GM19351 (cell line): Measurements from ENCODE around the gene PCBP1.
"Not testable (repeated sequence)": the region's sequence is repeated elsewhere in the genome, so short reads cannot be mapped to it uniquely, and the experiment has no call there.

ENCODE experiments used
- ATAC-seq: cut with Tn5 transposase; IDR thresholded peaks from one replicate; pipeline ENCODE4 v1.9.1; 2021; ENCODE audit warnings: mild to moderate bottlenecking, moderate library complexity; ENCODE audit not compliant: unreplicated experiment

PCBP1 gene

DNA sequence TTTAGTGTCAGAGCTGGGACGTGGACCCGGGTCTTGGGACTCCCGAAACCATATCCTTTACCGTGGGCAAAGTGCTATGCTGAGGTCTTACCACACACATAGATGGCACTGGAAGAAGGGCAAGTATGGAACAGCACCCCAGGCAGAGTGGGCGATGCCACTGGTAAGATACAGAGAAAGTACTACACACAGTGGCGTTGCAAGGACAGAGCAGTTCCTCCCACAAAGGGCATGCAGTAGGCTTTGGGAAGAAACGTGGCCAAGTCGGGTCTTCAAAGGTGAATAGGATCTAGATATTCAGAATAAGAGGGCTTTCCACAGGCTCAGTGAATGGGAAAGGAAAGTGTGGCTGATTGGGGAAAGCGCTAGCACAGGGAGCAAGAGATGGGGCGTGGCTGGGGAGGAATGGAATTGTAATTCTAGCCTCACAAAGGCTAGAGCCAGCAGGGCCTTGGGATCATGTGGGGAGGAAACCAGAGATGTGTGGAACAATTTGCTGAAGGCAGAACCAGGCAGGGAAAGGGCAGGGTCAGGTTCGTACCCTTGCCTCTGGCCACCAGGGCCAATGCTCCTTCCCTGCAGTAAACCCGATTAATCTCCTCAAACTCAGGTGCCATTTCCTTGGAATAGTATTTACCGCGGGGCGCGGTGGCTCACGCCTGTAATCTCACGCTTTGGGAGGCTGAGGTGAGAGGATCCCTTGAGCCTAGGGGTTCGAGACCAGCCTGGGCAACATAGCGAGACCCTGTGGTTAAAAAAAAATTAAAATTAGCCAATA is 36.0 kb downstream of the PCBP1 start:
- ATAC-seq = no peak

DNA sequence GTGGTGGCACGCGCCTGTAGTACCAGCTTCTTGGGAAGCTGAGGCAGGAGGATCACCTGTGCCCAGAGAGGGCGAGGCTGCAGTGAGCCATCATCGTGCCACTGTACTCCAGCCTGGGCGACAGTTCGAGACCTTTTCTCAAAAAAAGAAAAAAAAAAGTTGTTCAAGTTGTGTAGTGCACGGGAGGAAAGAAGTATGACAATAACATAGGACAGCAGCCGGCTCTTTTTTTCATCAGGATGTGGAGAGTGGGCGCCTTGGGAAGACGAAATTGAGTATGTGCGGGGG is 36.5 kb downstream of the PCBP1 start:
- no peak for ATAC-seq

DNA sequence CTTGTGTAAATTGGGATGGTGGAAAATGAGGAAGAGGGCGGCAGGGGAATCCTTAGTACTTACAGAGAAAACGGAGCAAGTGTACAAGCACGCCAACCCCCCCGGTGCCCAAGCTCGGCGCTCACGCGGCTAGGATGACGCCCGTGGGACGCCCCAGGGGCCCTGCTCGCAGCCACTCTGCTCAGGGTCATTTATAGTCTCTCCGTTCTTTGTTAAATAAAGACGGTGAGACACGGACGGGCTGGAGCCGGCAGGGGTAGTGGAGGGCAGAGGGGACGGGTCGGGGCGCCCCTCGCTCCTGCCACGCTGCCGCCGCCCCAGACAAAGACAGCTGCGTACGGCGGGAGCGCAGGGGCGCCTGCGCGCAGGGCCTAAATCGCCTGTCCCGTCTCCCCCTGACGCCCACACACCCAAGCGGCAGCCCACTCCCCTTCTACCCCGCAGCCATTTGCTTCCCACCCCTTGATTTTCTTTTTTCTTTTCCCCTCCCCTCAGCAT is 37.8 kb downstream of the PCBP1 start:
- no peak for ATAC-seq

DNA sequence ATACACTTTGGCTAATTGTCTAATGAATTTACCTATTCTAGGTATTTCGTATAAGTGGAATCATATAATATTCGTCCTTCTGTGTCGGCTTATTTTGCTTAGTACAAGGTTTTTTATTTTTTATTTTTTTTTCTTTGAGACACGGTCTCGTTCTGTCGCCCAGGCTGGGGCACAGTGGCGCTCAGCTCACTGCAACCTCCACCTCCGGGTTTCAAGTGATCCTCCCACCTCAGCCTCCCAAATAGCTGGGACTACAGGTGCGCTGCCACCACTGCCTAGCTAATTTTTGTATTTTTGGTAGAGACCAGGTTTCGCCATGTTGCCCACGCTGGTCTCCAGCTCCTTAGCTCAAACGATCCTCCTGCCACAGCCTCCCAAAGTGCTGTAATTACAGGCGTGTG is 38.2 kb downstream of the PCBP1 start:
- no peak for ATAC-seq

DNA sequence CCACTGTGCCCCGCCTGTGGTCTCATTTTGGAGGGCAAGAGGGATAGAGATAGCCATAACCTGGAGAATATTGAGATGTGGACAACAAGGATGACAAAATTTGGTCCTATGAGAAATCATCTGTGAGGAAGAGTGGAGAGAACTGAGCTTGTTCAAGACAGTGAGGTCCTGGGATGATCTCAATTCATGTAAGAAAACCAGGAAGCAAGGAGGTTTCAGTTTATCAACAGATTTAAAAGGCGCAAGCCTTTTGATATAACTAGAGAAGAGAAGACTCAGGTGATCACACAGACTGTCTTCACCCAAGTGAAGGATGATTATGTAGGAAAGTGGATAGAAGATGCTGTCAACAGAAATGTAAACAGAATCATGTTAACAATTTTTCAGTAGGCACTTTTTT is 39.1 kb downstream of the PCBP1 start:
- no peak for ATAC-seq

DNA sequence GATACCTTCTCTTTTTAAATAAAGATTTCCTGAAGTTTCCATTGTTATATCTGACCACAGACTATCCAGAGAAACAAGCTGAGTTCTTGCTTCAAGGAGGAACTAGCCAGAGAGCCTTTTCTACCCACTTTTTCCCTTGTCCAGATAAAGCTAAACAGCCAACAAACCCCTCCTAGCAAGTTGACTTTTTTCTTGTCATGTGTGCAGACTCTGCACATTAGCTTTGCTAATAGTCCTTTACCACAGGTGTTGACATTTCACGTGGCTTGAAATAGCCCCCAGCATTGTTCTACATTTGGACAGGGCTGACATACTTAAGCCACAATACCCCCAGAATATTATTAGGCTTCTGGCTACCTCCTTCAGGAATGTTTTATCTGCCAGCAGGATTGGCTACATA is 40.7 kb downstream of the PCBP1 start:
- no peak for ATAC-seq

DNA sequence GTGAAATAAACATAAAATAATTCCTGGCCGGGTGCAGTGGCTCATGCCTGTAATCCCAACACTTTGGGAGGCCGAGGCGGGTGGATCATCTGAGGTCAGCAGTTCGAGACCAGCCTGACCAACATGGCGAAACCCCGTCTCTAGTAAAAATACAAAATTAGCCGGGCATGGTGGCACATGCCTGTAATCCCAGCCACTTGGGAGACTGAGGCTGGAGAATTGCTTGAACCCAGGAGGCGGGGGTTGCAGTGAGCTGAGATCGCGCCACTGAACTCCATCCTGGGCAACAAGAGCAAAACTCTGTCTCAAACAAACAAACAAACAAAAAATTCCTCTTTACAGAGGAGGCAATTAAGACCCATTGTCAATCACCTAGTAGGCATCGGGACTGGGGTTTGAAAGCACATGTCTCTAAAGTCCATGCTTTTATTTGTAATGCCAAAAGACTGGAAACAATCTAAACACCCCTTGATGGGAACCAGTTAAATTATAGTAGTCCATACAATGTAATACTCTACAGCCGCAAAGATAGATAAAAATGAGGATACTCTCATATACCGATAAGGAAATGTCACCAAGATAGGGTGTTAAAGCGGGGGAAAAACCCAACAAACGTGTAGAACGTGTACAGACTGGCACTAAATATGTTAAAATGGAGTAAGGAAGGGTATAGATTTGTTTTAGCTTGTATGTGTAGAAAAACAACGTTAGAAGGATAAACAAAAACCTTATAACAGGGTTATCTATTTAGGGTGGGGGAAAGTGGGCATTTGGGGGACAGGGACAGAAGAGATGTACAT is 44.3 kb downstream of the PCBP1 start:
- ATAC-seq = not testable (repeated sequence)

DNA sequence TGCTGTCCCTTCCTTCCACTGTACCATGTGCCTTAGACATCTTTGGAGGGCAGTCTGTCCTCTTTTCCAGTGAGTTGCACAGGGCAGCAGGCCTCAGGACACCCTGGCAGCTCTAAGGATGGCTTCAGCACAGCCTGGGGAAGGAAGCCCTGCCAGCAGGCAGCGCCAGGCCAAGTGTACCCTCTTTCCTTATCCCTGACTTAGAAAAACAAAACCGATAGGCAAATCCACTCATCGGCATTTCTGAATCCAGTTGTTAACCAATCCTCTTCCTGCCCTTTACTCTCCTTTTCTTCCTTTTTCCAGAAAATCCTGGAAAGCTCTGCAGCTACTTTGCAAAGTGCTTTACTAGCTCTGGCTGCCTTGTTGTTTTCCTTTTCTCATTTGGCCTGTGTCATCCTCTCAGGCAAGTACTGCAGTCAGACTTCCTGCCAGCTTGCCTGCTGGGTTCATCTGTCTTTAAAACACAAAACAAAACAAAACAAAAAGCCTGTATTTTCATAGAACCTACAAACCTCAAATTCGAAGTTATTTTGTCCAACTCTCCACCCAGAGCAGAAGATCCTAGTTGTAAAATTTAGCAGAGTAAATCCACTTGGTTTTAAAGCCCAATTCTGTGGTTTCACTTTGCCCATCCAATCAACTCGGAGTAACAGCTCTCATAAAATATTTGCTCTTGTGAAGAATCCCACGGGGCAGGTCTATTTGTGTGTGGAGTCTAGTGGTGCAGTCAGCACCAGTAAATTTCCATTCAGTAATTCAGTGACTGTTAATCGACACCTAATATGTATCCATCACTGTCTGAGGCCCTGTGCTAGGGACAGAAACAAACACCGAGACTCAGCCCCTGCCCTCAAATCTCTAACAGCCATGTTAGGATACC is 45.2 kb downstream of the PCBP1 start:
- peak; percentile 46 for ATAC-seq

DNA sequence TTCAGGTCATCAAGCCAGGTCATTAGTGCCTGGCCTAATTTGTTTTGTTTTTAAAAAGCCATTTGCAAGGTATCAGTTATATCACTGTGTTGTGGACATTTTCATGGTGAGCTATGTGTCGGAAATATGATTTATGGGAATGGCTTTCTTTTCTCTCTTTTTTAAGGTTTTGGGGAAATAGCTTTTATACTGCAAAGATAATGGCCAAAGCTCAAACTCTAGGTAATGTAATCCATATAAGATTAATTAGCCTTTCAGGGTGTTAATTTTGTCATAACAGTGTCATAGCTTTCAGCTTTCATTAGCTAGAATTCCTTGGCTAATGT is 45.8 kb downstream of the PCBP1 start:
- no peak for ATAC-seq

DNA sequence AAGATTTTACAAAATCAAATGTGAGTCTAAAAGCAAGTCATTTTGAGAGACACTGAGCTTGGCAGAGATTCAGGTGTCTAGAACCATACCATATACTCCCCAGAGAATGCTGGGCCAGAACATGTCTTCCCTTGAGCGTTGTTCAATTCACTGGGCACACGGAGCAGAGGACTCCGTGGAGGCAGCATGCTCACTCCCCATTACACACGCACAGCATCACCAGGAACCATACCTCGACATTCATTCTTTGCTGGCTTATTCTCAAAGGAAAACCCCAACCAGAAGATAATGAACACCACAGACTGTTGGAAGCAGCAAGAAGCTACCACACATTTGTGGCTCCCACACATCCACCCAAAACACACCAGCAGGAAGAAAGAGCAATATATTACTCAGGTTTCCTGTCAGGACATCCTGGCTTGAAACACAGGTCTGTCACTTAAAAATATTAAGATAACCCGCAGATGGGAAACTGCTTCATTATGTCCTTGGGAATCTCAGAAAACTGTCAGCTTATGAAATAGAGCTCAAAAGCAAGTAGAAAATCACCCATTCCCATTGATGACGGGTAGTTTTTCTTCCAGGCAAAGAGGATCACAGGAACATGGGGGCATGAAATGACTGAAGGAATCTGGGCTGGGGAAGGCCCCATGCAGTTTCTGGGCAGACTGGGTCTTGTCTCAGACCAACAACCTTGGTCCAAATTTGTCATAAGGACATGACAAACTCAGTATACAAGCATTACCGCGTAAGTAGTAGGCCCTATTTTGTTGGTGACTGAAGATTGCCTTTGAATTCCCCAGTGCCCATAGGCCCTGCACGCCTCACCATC is 46.4 kb downstream of the PCBP1 start:
- no peak for ATAC-seq

DNA sequence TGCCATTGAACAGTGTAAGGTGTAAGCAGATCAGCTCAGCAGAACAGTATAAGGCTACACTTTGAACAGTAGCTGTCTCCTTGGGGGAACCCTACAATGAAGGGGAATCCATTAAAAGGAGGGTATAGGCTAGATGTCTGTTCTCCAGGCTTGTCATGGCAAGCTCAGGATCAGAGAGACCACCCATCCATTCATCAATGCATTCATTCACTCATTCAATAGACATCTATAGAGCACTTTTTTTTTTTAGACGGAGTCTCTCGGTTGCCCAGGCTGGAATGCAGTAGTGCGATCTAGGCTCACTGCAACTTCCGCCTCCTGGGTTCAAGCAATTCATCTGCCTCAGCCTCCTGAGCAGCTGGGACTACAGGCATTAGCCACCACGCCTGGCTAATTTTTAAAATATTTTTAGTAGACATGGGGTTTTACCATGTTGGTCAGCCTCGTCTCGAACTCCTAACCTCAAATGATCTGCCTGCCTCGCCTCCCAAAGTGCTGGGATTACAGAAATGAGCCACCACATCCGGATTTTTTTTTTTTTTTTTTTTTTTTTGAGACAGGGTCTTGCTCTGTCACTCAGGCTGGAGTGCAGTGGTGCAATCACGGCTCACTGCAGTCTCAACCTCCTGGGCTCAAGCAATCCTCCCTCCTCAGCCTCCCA is 47.2 kb downstream of the PCBP1 start:
- ATAC-seq = not testable (repeated sequence)
